IPS DF 4.7 (cell line): ENCODE results near the gene ACTL10.

Source experiments
- DNase-seq: peaks from one replicate; pipeline ENCODE4 v3.0.0-alpha.2; 2013; ENCODE audit warnings: low spot score; ENCODE audit errors: extremely low read depth

Gene ACTL10

DNA sequence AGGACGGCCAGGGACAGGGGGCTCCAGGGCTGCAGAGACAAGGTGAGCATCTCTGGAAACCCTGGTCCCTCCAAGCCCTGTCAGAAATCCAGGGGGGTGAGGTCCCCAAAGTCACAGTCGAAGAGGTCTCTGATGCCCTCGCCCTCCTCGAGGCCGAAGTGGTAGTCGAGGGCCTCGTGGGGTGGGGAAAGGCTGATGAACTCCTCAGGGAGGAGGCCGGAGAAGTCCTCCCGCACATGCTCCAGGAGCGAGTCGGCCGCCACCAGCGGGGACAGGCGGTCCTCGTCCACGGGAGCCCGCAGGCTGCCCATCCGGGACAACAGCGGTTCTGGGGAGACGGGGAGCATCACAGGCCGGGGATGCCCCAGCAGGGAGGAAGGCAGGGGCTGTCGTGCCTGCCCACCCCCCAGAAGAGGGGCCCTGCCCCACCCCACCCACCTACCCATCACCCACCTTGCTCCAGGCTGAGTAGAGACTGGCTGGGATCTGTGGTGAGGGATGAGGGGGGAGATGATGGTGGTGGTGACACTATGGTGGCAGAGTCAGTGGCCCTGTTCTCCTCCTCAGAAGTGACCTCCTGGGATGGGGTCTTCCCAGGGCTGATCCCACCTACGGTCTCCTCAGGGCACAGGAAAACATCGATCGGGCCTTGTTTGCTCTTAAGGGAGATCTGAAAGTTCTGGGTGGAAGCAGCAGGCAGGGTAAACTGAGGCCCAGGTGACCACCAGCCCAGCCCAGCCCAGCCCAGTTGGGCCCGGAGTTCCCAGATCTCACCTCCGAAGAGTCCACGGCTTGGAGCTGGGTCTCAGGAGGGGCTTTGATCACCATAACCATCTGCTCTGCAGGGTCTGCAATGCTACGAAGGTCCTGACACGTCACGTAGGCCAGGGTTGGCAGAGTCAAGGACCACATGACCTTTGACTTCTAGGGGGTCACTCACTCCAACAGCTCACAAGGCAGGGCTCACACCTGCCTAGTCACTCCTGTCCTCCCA, 10.2 kb downstream of the ACTL10 start:
- no peak for DNase-seq

DNA sequence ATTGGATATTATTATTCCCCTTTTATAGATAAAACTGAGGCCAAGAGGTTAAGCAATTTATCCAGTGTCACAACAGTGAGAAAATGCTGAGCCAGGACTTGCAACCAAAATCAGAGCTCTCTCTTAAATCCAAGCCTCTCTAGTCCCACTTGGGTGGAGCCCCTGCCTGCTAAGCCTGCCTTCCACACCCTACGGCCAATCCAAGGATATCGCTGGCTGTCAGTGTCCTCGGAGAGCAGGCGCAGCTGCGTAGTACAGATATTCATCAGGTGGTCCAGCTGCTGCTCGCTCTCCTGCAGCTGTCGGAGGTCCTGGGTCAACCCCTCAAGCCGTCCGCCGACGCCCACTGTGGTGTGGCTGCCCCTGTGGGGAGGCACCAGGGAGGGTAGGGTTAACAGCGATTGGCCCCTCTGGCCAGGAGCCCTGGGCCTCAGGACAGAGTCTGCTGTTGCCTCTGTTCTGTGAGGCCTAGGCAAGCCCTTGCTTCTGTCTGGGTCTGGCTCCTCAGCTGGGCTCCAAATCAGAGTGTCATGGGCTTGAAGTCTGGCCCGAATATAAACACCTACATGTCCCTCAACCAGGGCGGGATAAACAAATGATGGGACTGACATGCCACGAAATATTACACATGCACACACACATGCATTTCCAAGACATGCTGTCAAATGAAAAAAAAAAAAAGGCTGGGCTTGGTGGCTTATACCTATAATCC, 11.4 kb downstream of the ACTL10 start:
- DNase-seq, result no peak

DNA sequence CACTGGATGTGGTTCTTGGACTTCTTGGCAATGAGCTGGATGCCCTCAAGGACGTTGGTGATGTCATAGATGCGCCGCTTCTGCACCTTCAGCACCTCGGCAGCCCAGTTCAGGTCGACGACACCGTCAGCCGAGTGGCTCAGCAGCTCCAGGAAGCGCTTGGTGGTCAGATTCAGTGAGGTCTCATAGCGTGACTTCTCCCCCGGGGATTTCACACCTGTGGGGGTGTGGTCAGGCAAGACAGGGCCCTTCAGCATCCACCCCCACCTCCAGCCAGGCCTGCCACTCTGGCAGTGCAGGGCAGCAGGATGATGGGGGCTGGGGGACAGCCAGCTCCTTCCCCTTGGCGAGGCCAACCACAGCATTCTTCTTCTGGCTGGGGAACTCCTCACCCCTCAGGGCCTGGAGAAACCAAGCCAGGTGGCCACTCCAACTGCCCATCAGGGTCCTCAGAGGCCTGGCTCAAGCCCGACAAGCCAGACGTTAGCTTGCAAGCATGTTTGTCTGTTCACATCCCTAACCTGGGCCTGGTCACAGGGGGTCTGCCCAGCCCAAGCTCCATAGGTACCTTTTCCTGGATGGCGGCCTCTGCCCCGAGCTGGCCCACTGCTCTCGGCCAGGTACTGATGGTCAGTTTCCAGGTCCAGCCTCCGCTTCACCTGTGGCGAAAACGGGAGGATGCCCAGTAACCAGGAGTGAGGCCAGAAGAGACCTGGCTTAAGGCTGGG, 13.2 kb downstream of the ACTL10 start:
- DNase-seq, result no peak

DNA sequence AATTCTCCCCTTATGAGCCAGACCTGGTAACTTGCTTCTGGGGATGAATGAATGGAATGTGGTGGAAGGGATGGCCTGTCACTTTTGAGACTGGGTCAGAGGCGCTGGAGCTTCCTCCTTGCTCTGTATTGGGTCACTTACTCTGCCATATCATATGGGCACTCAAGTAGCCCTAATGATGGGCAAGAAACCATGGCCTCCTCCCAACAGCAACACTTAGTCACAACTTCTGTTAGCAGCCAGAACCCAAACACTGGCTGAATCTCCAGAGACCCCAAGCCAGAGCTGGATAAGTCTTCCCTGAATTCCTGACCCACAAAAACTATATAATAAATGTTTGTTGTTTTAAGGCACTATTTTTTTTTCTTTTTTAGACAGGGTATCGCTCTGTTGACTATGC, 13.9 kb downstream of the ACTL10 start:
- no peak for DNase-seq

DNA sequence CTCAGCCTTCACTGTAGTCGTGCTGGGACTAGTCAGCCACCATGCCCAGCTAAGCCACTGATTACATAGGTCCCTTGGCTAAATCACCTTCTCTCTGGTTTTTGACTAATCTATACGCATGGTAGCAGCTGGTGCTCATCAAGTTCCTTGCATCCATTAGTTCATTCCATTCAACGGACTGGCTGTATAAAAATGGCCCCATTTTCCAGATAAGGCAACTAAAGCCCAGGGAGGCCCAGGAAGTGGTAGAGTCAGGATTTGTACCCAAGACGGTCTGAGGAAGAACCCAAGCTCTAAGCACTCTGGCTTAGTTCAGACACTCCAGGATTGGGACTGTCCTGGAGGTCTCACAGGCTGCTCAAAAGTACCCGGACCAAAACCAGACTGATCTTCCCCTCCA, 14.5 kb downstream of the ACTL10 start:
- DNase-seq, result no peak

DNA sequence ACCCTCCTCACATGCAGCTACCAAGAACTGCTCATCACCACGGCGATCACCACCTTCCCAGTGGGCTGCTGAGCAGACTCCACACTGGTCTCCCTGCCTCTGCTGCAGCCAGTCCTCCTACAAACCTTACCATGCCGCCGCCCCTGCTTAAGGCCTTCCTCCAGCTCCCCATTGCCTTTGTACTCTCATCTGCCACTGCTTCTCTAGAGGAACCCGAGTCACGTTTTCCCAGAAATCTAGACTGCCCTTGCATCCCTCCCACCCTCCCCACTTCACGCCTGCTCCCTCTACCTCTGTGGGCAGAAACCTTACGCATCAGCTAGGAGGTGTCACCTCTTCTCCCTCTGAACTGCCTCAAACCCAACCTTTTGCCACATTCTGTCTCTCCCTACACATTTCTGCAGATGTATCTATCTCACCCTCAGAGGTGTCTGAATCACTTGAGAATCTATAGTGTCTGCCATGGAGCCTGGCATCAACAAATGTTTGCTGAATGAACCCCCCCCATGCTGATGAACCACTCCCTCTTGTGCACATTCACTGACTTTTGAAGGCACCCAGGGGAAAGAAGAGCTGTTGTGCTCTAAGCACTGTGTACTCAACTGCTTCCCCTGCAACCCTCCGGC, 15.1 kb downstream of the ACTL10 start:
- no peak for DNase-seq

DNA sequence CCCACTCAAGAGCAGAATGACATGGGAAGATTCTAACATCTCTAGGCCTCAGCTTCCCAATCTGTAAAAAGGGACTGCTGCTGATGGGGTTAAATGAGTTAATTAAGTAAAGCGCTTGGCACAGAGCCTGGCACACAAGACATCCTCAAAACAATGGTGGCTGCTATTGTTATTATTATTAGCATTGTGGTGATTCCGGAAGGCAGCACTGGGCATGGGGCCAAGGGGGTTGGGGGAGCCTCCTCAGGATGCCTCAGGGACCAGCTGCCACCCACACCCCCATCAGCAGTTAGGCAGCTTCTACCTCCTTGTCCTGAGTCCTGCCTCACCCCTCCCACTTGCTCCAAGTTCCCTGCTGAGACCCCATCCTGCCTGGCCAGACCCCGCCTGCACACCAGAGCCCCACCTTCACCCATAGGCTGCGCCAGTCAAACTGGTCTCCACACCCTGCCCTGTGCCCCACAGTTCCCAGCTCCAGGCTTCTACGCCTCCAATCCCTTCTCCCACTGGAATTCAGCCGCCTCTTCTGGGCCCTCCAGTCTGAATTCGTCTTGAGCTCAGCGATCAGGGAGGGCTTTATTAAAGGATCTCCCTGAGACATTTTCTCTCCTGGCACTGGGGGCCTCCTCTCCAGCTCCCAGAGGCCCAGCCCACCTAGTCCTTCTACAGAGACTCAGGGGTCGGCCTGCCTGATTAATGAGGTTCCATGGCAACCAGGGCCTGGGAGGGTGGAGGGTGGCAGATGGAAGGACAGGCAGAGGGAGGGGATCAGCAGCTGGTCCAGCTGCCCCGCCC, 18.0 kb downstream of the ACTL10 start:
- DNase-seq, result no peak

DNA sequence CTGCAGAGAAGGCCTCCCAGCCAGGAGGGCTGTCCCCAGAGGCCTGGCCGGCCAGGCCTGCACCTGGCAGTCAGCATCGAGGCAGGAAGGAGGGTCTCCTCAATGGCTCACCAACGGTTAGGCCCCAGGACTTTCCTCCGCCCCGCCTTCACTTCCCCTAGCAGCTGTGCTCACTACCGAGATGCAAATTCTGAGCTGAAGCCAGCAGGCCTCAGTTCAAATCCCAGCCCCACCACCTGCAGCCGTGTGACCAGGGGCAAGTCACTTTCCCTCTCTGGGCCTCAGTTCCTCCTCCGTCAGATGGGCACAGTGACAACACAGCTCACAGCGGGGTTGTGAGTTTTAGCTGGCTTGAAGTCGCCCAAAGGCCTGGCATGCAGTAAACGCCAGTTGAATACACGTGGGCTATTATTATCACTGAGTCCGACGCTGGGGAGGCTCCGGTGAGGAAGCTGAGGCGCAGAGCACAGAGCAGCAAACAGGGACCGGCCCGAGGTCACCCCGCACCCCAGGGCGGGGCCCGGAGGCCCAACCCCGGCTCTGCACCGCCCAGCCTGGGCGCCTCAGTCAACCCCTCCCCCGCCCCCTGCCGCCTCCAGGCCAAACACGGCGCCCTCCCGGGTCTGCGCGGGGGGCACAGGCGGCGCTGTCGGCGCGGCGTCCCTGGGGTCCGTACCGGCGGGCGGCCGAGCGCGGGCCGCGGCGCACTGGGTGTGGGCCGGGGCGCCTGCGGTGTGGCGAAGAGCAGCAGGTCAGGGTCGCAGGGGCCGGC, 18.8 kb downstream of the ACTL10 start:
- no peak for DNase-seq

DNA sequence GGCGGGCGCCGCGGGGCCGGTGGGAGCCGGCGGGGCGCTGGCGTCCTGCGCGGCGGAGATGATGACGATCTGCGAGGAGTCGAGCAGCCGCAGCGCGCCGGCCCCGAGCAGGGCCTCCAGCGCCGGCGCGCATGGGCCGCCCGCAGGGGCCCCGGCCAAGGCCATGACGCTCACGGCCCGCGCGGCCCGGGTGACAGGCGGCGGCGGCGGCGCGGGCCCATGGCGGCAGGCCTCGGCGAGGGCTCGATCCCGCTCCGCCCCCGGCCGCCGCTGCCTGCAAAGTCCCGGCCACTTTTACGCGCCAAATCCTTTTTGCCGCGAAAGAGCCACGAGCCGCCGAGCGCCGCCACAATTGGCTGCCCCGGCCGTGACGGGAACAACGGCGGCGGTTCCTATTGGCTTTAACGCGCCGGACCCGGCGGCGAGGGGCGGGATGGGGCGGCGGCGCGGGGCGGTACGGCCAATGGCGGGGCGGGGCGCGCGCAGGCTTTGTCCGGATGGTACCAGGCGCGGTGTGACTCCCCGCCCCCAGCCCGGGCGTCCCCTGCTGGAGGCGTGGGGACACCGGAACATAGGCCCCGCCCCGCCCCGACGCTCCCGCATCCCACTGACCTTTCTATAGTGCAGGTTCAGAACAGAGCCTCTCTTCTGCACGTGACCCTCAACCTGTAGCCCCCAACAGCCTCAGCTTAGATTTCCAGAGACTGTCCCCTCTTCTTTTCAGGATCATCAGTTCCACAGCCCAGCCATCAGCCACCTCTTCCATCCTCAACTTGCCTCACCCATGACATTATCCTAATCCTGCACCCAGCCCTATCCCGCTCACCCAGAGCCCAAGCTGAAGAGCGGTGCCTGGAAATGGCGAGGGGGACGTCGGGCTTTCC, 19.6 kb downstream of the ACTL10 start, which contains the start of gene E2F1:
Gene E2F1 (minus strand): TSS at position 286 of the 884 bp plus-strand sequence. CDS start 121 bp downstream, at position 165.
- DNase-seq, result no peak

DNA sequence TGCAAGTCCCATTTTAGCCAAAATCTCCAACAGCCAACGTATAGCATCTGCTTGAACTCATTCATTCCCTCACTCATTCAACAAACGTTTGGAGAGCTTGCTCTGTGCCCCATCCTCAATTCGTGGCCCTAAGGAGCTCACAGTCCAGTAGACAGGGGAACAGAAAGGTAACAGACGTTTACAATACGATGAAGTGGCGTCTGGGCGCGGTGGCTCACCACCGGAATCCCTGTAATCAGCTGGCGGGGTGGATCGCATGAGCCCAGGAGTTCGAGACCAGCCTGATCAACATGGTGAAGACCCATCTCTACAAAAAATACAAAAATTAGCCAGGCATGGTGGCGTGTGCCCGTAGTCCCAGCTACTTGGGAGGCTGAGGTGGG, 20.2 kb downstream of the ACTL10 start:
- DNase-seq, result no peak

DNA sequence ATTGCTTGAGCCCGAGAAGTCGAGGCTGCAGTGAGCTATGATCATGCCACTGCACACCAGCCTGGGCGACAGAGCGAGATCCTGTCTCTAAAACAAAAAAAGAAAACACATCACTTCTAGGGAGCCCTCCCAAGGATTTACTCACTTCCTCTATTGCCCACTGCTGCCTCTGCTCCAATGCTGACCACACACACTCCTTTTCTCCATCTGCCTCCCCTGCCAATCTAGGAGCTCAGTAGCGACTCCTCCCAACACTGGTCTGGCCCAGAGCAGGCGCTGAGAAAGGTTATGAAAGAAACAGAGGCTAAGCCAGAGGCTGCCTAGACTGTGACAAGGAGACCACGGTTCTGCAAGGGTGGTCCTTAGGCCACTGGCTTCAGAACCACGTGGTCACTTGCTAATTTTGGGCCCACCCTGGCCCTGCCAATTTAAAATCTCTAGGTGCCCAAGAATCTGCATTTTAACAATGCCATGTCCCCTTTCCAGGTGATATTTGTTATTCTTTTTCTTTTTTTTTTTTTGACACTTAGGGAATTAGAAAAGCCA, 20.7 kb downstream of the ACTL10 start:
- DNase-seq, result no peak

DNA sequence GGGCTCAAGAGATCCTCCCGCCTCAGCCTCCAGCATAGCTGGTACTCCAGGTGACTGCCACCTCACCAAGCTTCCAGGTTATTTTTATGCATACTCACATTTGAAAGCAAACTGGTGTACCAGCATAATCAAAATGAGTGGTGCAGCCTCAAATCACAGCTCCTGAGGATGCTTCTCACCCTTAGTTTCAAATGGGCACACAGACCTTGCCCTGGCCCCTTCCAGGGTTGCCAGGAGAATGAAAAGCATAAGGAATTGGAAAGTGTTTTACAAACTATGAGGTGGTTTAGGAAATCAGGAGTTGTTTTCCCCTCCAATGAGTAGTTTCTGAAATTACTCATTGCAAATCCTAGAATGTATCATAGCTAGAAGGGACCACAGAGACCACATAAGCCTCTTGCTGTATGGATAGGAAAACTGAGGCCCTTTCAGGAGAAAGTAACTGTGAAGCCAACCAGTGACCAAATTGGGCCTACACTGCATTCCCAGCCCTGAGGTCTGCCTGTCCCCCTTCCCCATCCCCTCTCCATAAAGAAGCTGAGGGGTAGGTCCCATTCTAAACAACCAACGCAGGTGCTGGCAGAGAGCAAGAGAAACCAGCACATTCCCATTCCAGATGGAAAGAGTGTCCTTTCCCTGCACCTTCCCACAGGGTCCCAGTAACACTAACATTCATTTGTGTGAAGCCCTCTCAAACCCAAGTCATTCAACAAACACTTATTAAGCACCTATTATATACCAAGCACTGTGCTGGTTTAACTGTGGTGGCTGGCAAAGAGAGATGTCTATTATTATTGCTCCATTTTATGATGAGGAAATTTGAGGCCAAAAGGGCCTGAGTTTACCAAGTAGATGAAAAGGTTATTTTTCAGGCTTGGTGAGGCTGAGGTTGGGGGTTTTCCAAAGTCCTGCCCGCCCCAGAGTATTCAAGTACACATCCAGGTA, 21.5 kb downstream of the ACTL10 start:
- no peak for DNase-seq

DNA sequence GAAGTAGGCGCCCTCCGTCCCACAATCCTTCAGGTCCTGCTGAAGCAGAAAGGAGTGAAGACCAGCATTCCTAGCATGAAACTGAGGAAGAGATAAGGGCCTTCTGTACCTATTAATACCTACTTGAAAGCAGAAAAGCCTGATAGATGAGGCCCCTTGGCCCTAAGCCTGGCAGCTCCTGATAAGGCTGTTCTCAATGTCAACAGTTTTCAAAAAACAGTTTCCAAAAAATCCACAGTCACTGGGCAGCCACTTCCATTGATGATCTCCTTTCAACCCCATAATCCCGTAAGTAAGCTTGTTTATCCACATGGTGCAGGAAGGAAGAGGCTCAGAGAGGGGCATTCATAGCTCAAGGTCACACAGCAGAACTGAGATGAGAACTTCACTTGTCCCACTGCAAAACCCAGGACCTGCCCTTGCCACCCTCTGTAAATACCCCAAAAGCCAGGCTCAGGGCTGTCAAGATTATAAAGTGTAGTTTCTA, 22.2 kb downstream of the ACTL10 start:
- DNase-seq, result no peak

DNA sequence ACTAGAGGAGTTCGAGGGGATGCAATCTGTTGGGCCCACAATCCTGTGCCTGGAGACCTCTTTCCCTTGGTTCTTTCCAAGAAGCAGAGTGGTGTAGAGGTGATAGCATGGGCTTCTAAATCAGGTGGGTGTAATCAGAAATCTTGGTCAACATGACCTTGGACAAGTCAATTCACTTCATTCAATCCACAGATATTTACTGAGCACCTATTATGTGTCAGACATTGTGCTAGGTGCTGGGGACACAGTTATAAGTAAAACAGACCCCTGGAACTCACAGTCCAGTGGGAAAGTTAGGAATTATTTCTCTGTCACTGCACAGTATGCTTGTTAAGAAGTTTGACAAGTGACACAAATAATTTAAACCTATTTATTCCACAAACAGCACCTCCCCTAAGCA, 22.8 kb downstream of the ACTL10 start:
- DNase-seq, result no peak

DNA sequence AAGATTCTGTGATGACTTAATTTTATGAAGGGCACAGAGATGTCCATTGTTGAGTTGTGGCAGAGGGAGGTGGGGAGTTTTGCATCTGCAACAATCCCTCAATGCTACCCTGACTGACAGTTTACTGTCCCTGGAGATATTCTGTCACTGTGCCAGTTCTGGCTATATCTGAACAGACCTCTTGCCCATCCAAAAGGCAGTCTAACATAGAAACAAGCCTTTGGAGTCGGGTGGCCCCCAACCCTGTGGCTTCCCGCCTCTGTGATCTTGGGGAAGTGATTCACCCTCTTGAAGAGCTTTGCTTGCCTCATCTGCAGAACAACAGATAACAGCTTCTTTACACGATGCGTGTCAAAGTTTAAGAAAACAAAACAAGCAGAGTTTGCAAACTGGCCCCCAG, 23.2 kb downstream of the ACTL10 start:
- no peak for DNase-seq

DNA sequence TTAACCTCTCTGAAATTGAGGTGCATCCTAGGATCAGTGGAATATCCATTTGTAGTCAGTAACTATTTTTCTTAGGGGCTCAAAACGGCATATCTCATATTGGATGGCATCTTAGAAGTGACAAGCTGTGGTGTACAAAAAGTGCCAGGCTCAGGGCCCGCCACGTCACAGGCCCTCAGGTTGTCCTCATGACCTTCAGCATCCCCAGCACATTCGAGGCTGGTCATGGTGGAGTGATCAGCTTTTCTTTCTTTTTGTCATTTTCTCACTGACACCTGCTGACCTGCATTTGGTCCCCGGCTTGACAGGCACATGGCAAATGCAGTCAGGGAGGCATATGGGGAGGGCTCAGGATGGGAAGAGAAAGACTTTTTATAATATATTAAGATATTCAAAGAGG, 26.5 kb downstream of the ACTL10 start:
- DNase-seq, result no peak
